Epithelial cell of esophagus (primary cell): ENCODE data around the gene MVD.

Experiments
- DNase-seq: peaks from one replicate; pipeline ENCODE4 v3.0.0; 2010; ENCODE audit warnings: low read depth
- H3K4me3 ChIP-seq: 2 replicates; pipeline ENCODE4 v1.5.1; 2011; ENCODE audit warnings: mild to moderate bottlenecking, low read length, control low read depth
- TF ChIP-seq, protein P1 (sequence below): IDR thresholded peaks from 2 replicates; pipeline ENCODE4 v1.5.1; 2011; ENCODE audit warnings: low read depth, mild to moderate bottlenecking, low read length, control low read depth, inconsistent platforms; ENCODE audit not compliant: insufficient read depth; ENCODE audit errors: missing control alignments

The MVD gene

DNA sequence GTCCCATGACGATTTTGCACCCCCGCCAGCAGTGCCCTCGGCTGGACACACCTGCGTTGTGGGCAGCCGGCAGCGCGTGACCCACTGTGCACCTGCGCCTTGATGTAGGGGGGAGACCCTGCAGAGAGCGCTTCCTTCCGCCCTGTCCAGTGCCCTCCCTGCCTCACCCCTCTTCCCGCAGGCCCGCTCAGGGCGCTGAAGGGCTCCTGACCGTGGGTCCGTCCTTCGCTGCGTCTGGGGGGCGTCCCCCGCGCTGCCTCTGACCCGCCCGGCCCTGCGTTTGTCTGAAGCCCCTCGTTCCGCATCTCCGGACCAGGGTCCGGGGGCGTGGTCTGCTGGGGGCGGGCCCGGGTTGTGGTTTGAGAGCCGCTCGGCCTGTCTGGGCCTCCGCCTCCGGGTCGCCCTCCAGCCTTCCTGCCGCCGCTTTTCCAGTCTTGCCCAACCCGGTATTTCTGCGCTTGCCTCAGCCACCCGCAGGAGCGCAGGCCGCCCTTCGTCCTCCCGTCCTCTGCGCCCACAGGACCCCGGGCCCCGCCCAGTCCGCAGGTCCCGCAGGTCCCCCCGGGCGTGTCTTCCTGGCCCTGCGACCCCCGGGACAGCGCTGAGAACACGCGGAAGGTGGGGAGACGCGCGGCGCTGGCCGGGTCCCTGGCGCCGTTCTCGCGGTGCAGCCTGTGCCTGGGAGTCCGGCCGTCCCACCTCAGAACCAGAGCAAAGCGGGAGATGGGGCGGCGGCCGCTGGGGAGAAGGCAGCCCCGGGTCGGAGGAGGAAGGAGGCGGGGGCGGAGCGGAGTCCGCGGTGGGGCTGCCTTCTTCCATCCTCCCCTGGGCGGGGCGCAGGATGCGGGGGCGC is 28.5 kb downstream of the MVD start:
- peak; percentile 54 for DNase-seq
- TF ChIP-seq, protein P1, sequence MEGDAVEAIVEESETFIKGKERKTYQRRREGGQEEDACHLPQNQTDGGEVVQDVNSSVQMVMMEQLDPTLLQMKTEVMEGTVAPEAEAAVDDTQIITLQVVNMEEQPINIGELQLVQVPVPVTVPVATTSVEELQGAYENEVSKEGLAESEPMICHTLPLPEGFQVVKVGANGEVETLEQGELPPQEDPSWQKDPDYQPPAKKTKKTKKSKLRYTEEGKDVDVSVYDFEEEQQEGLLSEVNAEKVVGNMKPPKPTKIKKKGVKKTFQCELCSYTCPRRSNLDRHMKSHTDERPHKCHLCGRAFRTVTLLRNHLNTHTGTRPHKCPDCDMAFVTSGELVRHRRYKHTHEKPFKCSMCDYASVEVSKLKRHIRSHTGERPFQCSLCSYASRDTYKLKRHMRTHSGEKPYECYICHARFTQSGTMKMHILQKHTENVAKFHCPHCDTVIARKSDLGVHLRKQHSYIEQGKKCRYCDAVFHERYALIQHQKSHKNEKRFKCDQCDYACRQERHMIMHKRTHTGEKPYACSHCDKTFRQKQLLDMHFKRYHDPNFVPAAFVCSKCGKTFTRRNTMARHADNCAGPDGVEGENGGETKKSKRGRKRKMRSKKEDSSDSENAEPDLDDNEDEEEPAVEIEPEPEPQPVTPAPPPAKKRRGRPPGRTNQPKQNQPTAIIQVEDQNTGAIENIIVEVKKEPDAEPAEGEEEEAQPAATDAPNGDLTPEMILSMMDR: no peak
- peak overlapping the region; percentile 8 for H3K4me3 ChIP-seq

DNA sequence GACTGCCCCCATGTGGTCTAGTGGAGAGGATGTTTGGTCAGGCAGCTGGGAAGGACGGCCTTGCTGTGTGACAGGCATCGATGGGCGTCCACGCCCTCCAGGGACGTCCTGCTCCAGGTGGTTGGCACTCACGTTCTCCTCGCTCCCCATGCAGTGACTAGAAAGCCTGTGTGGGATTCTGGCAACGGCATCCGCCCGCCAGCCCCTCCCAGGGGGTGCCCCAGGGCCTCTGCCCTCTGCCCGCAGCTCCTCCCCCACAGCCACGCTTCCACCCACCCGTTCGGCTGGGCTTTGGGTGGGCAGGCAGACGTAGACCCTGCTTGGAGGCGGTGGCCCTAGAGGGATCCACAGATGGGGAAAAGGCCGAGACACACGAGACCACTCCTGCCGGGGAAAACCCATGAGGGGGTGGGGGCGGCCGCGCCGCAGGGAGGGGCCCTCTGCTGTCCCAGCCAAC is 29.2 kb downstream of the MVD start:
- DNase-seq: peak; percentile 57
- TF ChIP-seq, protein P1: no peak
- H3K4me3 ChIP-seq: no peak overlapping the region

DNA sequence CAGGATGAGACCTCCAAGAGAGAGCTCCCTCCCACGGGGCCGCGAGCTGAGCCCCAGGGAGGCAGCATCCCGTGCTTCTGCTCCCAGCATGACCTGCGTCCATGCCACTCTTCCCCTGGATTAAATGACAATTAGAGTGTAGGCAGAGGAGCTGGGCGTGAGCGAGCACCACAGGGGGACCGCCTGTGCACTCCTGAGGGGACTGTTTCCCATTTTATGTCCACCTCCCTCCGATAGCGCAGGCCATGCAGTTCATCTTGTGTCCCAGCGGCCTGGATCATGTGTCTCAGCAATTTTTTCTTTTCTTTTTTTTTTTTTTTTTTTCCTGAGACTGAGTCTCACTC is 30.3 kb downstream of the MVD start:
- TF ChIP-seq, protein P1: no peak
- no peak overlapping the region for H3K4me3 ChIP-seq
- DNase-seq: no peak

DNA sequence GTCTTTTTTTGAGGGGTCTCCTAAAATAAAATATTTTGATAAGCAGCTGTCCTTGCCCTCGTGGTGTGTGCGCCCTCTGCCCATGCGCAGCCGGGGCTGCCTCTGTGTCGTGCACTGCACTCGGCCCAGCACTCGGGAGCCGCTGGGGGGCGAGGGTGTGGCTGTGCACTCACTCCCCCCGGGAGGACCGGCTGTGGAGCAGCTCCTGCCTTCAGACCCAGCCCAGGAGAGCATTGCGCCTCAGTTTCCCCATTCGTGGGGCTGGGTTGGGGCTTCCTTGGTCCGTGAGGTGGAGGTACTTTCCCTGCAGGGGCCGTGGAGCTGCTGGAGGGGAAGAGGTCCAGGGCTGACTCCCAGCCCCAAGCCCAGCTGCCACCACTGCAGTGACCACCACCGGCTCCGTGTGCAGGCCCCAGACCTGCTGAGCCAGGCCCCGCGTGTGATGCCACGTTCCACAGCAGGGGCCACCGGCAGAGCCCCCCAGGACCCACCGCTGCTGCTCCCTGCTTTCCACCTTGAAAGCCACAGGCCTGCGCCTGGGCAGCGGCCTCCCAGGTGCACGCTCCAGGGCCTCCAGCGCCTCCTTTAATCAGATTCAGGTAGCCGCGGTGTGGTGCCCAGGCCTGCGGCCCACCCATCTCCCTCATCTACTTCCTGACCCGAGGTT is 30.8 kb downstream of the MVD start:
- TF ChIP-seq, protein P1: no peak
- no peak overlapping the region for H3K4me3 ChIP-seq
- DNase-seq: no peak

DNA sequence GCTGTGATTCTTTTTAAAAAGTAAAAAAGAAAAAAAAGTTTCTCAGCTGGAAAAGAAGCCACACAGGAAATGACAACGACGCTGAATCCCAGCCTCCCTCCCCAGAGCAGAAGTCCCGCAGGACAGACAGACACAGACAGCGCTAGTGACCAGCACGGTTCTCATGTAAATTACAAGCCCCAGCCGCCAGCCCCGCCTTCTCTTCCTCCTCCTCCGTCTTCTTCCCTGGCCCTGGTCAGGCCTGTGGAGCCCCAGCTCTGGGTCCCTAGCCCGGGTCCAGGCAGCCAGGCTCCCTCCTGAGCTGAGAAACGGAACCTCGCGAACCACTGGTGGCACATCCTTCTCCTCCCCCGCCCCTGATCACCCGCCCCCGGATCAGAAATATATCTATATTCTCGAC is 31.5 kb downstream of the MVD start:
- DNase-seq: no peak
- TF ChIP-seq, protein P1: no peak
- no peak overlapping the region for H3K4me3 ChIP-seq

DNA sequence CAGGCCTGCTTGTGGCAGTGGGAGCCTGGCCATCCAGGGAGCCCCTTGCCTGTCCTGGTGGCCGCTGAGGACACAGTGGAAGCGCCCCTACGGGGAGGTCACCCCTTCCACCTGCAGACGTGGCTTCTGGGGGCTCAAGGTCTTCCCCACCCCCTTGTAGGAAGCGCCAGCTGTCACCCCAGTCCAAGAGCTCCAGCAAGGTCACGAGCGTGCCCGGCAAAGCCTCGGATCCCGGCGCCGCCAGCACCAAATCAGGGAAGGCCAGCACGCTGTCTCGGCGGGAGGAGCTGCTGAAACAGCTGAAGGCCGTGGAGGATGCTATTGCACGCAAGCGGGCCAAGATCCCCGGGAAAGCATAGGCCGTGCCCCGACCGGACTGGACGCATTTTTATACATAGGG is 31.9 kb downstream of the MVD start:
- DNase-seq: no peak
- TF ChIP-seq, protein P1: no peak
- no peak overlapping the region for H3K4me3 ChIP-seq
